HG02623 (cell line): ENCODE measurements around the gene TNK2.
"Not testable (repeated sequence)": the region's sequence is repeated elsewhere in the genome, so short reads cannot be mapped to it uniquely, and the experiment has no call there.

Experiments used
- ATAC-seq: cut with Tn5 transposase; IDR thresholded peaks from one replicate; pipeline ENCODE4 v1.9.1; 2021; ENCODE audit warnings: moderate library complexity; ENCODE audit not compliant: unreplicated experiment

Gene TNK2

DNA sequence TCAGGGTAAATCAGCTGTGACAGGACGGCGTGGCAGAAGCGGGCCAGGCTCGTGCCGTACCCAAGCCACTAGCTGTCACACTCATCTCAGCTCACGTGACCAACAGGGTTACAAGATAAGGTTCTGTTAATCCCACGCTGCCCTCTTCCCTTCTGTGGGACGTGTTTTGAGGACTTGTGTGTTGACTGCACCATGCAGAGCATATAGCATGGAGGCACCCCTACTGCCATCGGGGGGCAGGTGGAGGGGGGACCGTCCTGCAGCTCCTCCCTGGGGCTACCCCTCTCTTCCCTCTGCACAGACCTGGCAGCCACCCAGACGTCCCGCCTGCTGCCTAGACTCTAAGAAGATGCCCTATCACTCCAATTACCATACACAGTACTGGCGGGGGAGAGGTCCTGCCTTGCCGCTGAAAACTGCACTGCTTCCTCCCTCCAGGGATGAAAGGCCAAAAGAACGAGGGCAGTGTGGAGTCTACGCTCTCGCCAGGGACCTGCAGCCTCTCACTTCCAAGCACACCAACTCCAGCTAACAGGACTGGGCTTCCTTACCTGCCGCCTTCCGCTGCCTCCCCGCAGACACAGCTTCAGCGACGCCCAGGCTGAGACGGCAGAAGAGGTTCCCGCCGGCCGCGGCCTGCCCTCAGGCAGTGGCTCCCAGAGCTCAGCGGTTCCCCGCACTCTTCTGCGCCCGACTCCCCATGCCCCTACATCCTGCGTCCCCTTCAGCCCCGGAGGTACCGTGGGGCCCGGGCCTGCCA is at the start of gene TNK2:
TSS of gene TNK2 (minus strand) at position 618 of the 760 bp plus-strand sequence. CDS start 19,963 bp downstream, outside the sequence.
- ATAC-seq: no peak

GRCh38 chr3:195956577-195956976 is 48.2 kb upstream of the TNK2 start:
- ATAC-seq: no peak

- ATAC-seq: not testable (repeated sequence)
These were observed 47.1 kb upstream of the TNK2 start for GRCh38 chr3:195955416-195955841.

GRCh38 chr3:195954752-195955119 is 46.4 kb upstream of the TNK2 start:
- peak; percentile 40 for ATAC-seq

- peak; percentile 92 for ATAC-seq
These were observed 45.9 kb upstream of the TNK2 start for GRCh38 chr3:195954052-195954751.

- not testable (repeated sequence) for ATAC-seq
These were observed 44.2 kb upstream of the TNK2 start for GRCh38 chr3:195952590-195952989.

DNA sequence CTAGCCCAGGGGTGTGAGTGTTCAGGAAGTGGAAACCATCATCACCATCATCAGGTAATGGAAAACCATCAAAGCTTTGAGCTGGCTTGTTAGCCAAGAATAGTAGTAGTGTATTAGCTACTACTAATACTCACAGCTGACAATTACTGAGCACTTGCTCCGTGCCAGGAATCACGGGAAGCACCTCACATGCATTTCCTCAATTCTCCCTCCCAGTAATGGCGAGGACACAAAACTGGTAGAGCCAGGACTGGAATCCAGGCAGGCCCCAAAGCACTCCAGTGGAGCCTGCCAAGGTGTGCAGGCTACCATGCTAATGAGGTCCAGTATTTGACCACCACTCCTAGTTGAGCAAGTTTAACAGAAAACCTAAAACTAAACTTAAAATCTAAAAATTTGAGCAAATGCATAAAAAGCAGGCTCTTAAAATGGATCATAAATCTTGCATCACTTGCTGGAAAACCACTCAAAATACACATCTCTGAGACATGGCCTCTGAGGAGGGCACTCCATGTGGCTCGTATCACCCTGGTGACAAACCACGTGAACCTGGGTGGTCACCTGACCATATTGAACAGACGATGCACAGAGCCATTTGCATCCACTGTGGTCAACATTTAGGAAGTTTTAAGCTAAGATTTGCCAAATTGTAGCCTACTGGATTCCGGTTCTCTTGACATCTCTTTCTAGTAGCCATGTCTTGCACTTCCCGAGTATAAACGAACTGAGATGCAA is 43.3 kb upstream of the TNK2 start:
- not testable (repeated sequence) for ATAC-seq

- not testable (repeated sequence) for ATAC-seq
These were observed 42.4 kb upstream of the TNK2 start for GRCh38 chr3:195950731-195951130.

- not testable (repeated sequence) for ATAC-seq
These were observed 41.8 kb upstream of the TNK2 start for GRCh38 chr3:195950164-195950563.

GRCh38 chr3:195946910-195947699 is 38.8 kb upstream of the TNK2 start:
- ATAC-seq: not testable (repeated sequence)

DNA sequence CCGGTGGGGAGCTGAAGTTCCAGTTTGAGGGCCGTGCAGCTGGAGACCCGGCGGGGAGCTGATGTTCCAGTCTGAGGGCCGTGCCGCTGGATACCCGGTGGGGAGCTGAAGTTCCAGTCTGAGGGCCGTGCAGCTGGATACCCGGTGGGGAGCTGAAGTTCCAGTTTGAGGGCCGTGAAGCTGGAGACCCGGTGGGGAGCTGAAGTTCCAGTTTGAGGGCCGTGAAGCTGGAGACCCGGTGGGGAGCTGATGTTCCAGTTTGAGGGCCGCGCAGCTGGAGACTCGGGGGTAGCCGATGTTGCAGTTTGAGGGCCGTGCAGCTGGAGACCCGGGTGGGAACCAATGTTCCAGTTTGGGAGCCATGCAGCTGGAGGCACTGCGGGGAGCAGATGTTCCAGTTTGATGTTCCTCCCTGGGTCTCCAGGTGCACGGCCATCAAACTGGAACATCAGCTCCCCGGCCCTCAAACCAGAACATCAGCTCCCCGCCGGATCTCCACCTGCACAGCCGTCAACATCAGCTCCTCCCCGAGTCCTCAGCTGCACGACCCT is 33.0 kb upstream of the TNK2 start:
- not testable (repeated sequence) for ATAC-seq

GRCh38 chr3:195940806-195941205 is 32.5 kb upstream of the TNK2 start:
- ATAC-seq: not testable (repeated sequence)

DNA sequence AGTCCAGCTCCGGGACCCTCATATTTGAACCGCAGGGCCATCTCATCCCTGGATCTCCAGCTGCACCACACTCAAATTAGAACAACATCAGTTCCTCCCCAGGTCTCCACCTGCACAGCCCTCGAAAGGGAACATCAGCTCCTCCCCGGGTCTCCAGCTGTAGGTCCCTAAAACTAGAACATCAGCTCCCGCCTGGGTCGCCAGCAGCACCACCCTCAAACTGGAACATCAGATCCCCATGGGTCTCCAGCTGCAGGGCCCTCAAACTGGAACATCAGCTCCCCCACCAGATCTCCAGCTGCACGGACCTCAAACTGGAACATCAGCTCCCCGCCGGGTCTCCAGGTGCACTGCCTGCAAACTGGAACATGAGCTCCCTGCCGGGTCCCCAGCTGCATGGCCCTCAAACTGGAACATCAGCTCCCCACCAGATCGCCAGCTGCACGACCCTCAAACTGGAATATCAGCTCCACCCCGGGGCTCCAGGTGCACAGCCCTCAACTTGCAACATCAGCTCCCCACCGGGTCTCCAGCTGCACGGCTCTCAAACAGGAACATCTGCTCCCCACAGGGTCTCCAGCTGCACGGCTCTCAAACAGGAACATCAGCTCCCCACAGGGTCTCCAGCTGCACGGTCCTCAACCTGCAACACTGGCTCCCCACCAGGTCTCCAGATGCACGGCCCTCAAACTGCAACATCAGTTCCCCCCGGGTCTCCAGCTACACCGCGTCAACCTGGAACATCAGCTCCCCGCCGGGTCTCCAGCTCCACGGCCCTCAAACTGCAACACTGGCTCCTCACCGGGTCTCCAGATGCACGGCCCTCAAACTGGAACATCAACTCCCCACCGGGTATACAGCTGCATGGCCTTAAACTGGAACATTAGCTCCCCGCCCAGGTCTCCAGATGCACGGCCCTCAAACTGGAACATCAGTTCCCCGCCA is 31.4 kb upstream of the TNK2 start:
- ATAC-seq: not testable (repeated sequence)

DNA sequence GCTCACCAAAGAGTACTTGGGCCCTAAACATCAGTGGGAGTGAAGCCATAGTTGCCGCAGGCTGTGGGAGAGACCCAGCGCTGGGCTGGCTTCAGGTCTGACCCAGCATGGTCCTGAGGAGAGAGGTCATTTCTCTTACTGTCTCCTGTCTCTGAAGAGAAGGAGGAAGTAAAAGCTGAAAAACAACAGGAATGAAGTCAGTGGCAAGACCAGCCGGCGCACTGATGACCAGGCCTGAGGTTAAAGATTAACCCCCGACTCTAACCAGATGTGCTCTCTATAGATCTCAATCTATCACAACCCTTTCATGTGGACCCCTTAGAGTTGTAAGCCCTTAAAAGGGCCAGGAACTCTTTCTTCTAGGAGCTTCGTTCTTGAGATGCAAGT is 24.7 kb upstream of the TNK2 start:
- ATAC-seq: not testable (repeated sequence)

DNA sequence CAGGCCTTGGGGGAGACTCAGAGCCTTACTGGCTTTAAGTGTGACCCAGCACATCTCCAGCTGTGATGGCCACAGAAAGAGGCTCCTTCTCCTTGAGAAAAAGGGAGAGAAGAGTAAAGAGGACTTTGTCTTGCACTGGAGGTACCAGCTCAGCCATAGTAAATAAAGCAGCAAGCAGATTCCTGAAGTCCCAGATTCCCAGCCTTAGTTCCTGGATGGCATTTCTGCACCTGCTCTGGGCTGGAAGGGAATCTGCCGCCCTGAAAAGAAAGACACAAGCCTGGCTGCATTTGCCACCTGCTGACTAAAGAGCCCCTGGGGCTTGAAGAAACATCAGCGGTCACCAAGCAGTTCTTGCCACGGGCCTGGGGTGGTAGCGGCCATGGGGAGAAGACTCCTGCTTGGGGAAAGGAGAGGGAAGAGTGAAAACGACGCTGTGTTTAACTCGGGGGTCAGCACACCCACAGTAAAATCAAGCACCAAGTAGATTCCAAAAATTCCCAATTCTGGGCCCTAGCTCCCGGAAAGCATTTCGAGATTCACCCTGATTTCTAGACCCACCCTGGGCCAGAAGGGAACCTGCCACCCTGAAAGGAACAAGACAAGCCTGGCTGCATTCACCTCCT is 24.2 kb upstream of the TNK2 start:
- no peak for ATAC-seq

DNA sequence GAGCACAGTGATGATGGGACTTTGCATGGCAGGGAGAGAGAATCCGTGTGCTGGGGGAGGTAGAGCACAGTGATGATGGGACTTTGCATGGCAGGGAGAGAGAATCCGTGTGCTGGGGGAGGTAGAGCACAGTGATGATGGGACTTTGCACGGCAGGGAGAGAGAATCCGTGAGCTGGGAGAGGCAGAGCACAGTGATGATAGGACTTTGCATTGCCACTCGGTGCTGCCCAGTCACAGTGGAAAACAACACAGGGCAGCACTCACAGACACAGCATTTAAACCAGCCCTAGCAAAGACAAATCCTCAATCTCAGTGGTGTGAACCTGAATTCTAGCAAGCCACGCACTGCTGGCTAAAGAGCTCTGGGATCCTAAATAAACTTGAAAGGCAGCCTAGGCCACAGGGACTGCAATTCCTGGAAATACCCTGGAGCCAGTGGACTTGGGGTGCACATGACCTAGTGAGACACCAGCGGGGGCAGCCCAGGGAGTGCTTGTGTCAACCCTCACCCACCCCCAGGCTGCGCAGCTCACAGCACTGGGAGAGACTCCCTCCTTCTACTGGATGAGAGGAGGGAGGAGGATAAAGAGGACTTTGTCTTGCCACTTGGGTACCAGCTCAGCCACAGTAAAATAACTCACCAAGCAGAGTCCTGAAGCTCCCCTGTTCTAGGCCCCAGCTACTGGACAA is 23.4 kb upstream of the TNK2 start:
- ATAC-seq: no peak

DNA sequence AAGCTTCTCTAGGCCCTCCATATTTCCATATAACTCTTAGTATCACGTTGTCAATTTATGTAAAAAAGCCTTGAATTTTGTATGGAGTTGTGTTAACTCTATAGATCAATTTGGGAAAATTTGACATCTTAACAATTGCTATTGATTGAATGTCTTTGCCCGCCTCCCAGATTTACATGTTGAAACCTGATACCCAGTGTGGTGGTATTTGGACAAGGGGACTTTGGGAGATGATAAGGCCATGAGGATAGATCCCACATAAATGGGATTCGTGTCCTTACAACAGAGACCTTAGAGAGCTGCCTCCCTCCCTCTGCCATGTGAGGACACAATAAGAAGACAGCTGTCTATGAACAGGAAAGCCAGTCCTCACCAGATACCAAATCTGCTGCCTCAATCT is 21.1 kb upstream of the TNK2 start:
- ATAC-seq: no peak

DNA sequence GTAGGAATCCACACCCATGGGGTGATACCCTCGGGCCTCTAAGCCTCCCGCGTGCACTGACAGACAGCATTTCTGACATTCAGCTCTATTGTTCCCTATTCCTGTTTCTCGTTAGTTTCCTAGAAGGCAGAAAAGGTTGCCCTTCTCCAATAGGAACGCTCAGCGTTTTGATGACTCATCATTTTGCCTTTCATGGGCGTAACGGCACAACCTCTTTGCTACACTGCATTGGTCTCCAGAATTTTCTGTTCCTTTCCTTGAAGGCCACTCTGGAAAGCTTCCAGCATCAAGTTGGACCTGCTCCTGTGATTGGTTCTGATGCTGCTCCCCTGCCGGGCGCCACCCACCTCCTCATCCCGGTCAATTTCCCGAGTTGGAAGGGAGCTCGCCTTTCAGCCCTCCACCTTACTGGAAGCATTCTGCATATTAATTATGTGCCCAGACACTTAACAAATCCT is 13.0 kb upstream of the TNK2 start:
- ATAC-seq: no peak
